MM.1S (cell line): ENCODE data around the gene PCOLCE2.

Experiments
- DNase-seq: peaks from one replicate; pipeline ENCODE4 v3.0.0-alpha.2; 2015
- H2AFZ ChIP-seq: fragments of 300-600 bp; sonication (generic); 2 replicates; pipeline ENCODE4 v1.6.0; 2016; ENCODE audit warnings: antibody characterized with exemption, low read length
- H3F3A ChIP-seq: fragments of 300-600 bp; sonication (generic); 2 replicates; pipeline ENCODE4 v1.6.1; 2016; ENCODE audit warnings: mild to moderate bottlenecking, antibody characterized with exemption, low read length, moderate library complexity, mixed read lengths; ENCODE audit not compliant: insufficient read depth
- H3K27ac ChIP-seq: fragments of 300-600 bp; sonication (generic); 2 replicates; pipeline ENCODE4 v1.5.1; 2016; ENCODE audit warnings: mild to moderate bottlenecking, low read length
- H3K27me3 ChIP-seq: fragments of 300-600 bp; sonication (generic); replicated peaks from 2 replicates; pipeline ENCODE4 v1.6.0; 2016; ENCODE audit warnings: low read length; ENCODE audit not compliant: insufficient read depth
- H3K36me3 ChIP-seq: fragments of 300-600 bp; sonication (generic); replicated peaks from 2 replicates; pipeline ENCODE4 v1.6.1; 2016; ENCODE audit warnings: mild to moderate bottlenecking, low read length, mixed read lengths; ENCODE audit not compliant: insufficient read depth
- H3K4me1 ChIP-seq: fragments of 300-600 bp; sonication (generic); 2 replicates; pipeline ENCODE4 v1.6.1; 2016; ENCODE audit warnings: low read length, mixed read lengths
- H3K4me2 ChIP-seq: fragments of 300-600 bp; sonication (generic); 2 replicates; pipeline ENCODE4 v1.6.0; 2016; ENCODE audit warnings: low read depth, low read length
- H3K4me3 ChIP-seq: fragments of 300-600 bp; sonication (generic); 2 replicates; pipeline ENCODE4 v1.5.1; 2016; ENCODE audit warnings: low read length, mixed read lengths
- H3K79me2 ChIP-seq: fragments of 300-600 bp; sonication (generic); 2 replicates; pipeline ENCODE4 v1.6.1; 2016; ENCODE audit warnings: mixed run types, low read length, mixed read lengths
- H3K9ac ChIP-seq: fragments of 300-600 bp; sonication (generic); 2 replicates; pipeline ENCODE4 v1.6.1; 2016; ENCODE audit warnings: low read length, mixed read lengths
- H3K9me2 ChIP-seq: fragments of 300-600 bp; sonication (generic); replicated peaks from 2 replicates; pipeline ENCODE4 v1.6.1; 2016; ENCODE audit warnings: mild to moderate bottlenecking, low read length, mixed read lengths; ENCODE audit not compliant: insufficient read depth
- H3K9me3 ChIP-seq: fragments of 300-600 bp; sonication (generic); replicated peaks from 2 replicates; pipeline ENCODE4 v1.6.1; 2016; ENCODE audit warnings: mild to moderate bottlenecking, low read length, mixed read lengths; ENCODE audit not compliant: insufficient read depth
- H4K20me1 ChIP-seq: fragments of 300-600 bp; sonication (generic); 2 replicates; pipeline ENCODE4 v1.6.1; 2016; ENCODE audit warnings: mild to moderate bottlenecking, low read length, moderate library complexity, mixed read lengths; ENCODE audit not compliant: insufficient read depth
- CTCF ChIP-seq: fragments of 300-600 bp; sonication (generic); IDR thresholded peaks from 2 replicates; pipeline ENCODE4 v1.5.1; 2016; ENCODE audit warnings: antibody characterized with exemption, low read length, mixed read lengths
- EZH2 ChIP-seq: fragments of 300-600 bp; sonication (generic); optimal IDR thresholded peaks from 2 replicates; pipeline ENCODE3; 2017; ENCODE audit warnings: low read depth, mild to moderate bottlenecking, antibody characterized with exemption, low read length, mixed read lengths
- EZH2phosphoT487 ChIP-seq: fragments of 300-600 bp; sonication (generic); IDR thresholded peaks from 2 replicates; pipeline ENCODE4 v1.6.1; 2018; ENCODE audit warnings: antibody characterized with exemption, low read length

PCOLCE2 gene

GRCh38 chr3:142907996-142908395, 19.1 kb upstream of the PCOLCE2 start:
- no peak overlapping the region for H3K27ac ChIP-seq
- H3F3A ChIP-seq = peaks cover 3% of the 10 kb centered on the region; the same call in 1 of the 2 replicates
- no peaks in the 10 kb centered on the region for H3K9me3 ChIP-seq
- H3K9me2 ChIP-seq = no peaks in the 10 kb centered on the region
- no peaks in the 10 kb centered on the region for H3K27me3 ChIP-seq
- H2AFZ ChIP-seq = no peak overlapping the region
- H4K20me1 ChIP-seq = no peaks in the 10 kb centered on the region
- no peaks in the 10 kb centered on the region for H3K79me2 ChIP-seq
- H3K4me3 ChIP-seq = no peak overlapping the region
- DNase-seq = no peak
- H3K4me1 ChIP-seq = peaks cover 8% of the 10 kb centered on the region; the same call in 1 of the 2 replicates
- no peak overlapping the region for H3K9ac ChIP-seq
- no peaks in the 10 kb centered on the region for H3K36me3 ChIP-seq
- no peak overlapping the region for H3K4me2 ChIP-seq
- no peak for TF ChIP-seq CTCF
- TF ChIP-seq EZH2phosphoT487 = no peak
- TF ChIP-seq EZH2 = no peak

- H3K9me2 ChIP-seq = no peaks in the 10 kb centered on the region
- H4K20me1 ChIP-seq = no peaks in the 10 kb centered on the region
- peaks cover 8% of the 10 kb centered on the region; the same call in 1 of the 2 replicates for H3K4me1 ChIP-seq
- peak; percentile 65 for DNase-seq
- no peaks in the 10 kb centered on the region for H3K36me3 ChIP-seq
- no peaks in the 10 kb centered on the region for H3K27me3 ChIP-seq
- H3K9me3 ChIP-seq = no peaks in the 10 kb centered on the region
- 0 out of 2 replicates have a peak overlapping the region, but pooled peaks have one; percentile 1 for H3K4me2 ChIP-seq
- TF ChIP-seq EZH2 = no peak
- TF ChIP-seq CTCF = peak; percentile 45
- no peak overlapping the region for H3K9ac ChIP-seq
- H3K79me2 ChIP-seq = no peaks in the 10 kb centered on the region
- no peaks in the 10 kb centered on the region for H3F3A ChIP-seq
- H3K27ac ChIP-seq = no peak overlapping the region
- peak overlapping the region; percentile 32; the same call in 1 of the 2 replicates for H2AFZ ChIP-seq
- no peak overlapping the region for H3K4me3 ChIP-seq
These were observed 16.0 kb upstream of the PCOLCE2 start for GRCh38 chr3:142904639-142905436.

- Histone ChIP-seq H3K27me3 (no peaks in the 10 kb centered on the region), H3K27ac (no peak overlapping the region), H3K4me3 (no peak overlapping the region), H3K9me3 (no peaks in the 10 kb centered on the region), H3K36me3 (no peaks in the 10 kb centered on the region), H3F3A (no peaks in the 10 kb centered on the region), H3K9ac (no peak overlapping the region), H3K4me1 (peaks cover 8% of the 10 kb centered on the region; the same call in 1 of the 2 replicates), H4K20me1 (no peaks in the 10 kb centered on the region), H3K4me2 (no peak overlapping the region), H2AFZ (no peak overlapping the region), H3K9me2 (no peaks in the 10 kb centered on the region), H3K79me2 (no peaks in the 10 kb centered on the region)
- DNase-seq = no peak
- no peak for TF ChIP-seq CTCF
- no peak for TF ChIP-seq EZH2phosphoT487
- no peak for TF ChIP-seq EZH2
These were observed 13.5 kb upstream of the PCOLCE2 start for GRCh38 chr3:142902356-142902755.
